K562 (cell line): ENCODE measurements around the gene ZNF24. TPM values are rescaled to one million over a fixed set of nuclear protein-coding genes. Genes with fewer than 3 reads are reported as not detected.

ENCODE experiments used
- CCNT2 ChIP-seq: IDR thresholded peaks from 2 replicates; pipeline ENCODE4 v1.6.1; 2011; ENCODE audit warnings: borderline replicate concordance, low read depth, mild to moderate bottlenecking, moderate library complexity, mixed read lengths, low read length; ENCODE audit not compliant: insufficient read length; ENCODE audit errors: extremely low read depth
- ELF4 ChIP-seq: fragments of 450-650 bp; formaldehyde crosslinking; IDR thresholded peaks from 2 replicates; pipeline ENCODE4 v1.4.0; 2022; ENCODE audit warnings: missing genetic modification characterization
- ESRRA ChIP-seq: fragments of 450-650 bp; IDR thresholded peaks from 2 replicates; pipeline ENCODE4 v1.6.1; 2014; ENCODE audit warnings: low read depth, mild to moderate bottlenecking, moderate library complexity, borderline replicate concordance
- KDM5B ChIP-seq: fragments of 200-600 bp; sonication (generic); IDR thresholded peaks from 2 replicates; pipeline ENCODE4 v1.6.1; 2012; ENCODE audit warnings: low read depth, mild to moderate bottlenecking, moderate library complexity, low read length, control low read depth, inconsistent platforms; ENCODE audit not compliant: insufficient replicate concordance
- NCOA1 ChIP-seq: fragments of 450-650 bp; IDR thresholded peaks from 2 replicates; pipeline ENCODE4 v1.6.1; 2016; ENCODE audit warnings: low read depth
- PCBP1 ChIP-seq: fragments of 200-400 bp; formaldehyde crosslinking; IDR thresholded peaks from 2 replicates; pipeline ENCODE4 v1.6.1; 2018; ENCODE audit warnings: mild to moderate bottlenecking, low read depth, low read length; ENCODE audit not compliant: poor library complexity, severe bottlenecking
- SRSF1 ChIP-seq: fragments of 200-400 bp; formaldehyde crosslinking; IDR thresholded peaks from 2 replicates; pipeline ENCODE4 v1.6.1; 2017; ENCODE audit warnings: mild to moderate bottlenecking, low read depth, low read length, moderate library complexity
- TAF1 ChIP-seq: IDR thresholded peaks from 2 replicates; pipeline ENCODE4 v1.6.1; 2011; ENCODE audit warnings: mild to moderate bottlenecking, low read length, moderate library complexity; ENCODE audit not compliant: insufficient read depth, control insufficient read depth, severe bottlenecking; ENCODE audit errors: extremely low read depth
- TCF3 ChIP-seq: sonication (generic); formaldehyde crosslinking; IDR thresholded peaks from 2 replicates; pipeline ENCODE4 v1.4.0; 2020; ENCODE audit warnings: mild to moderate bottlenecking, missing genetic modification reagents
- polyA plus RNA-seq, 8 experiments: library from polyadenylated mRNA; depleted of rRNA in 4 of 8; stranded (reverse) in 5 of 8; unstranded in 3 of 8; fragments of >200 nt; fragmentation: Nextera tagmentation in 2 of 8; fragmentation: Illumina TruSeq in 1 of 8; extraction: Ambion mirVana in 2 of 8; extraction: Trizol in 1 of 8; gene quantifications; 2 replicates each; pipeline versions ENCODE4 v1.2.1 to v1.2.3, GENCODE V29; 2011 to 2014; ENCODE audit warnings: inconsistent platforms in 1 of 8, missing spikeins in 1 of 8
- total RNA-seq, 7 experiments: library from RNA; depleted of rRNA in 6 of 7; stranded (reverse); fragments of >200 nt in 6 of 7; fragmentation: Illumina TruSeq in 2 of 7; extraction: Trizol in 2 of 7; gene quantifications; 2 replicates each; pipeline versions ENCODE4 v1.2.1 to v1.2.3, GENCODE V29; 2011 to 2021; ENCODE audit warnings: low replicate concordance in 1 of 7
- TF ChIP-seq, protein P1 (sequence below), 2 experiments: fragments of 450-650 bp; conservative IDR thresholded peaks; 2 replicates each; pipeline ENCODE4 v1.6.1; 2017; ENCODE audit warnings: mild to moderate bottlenecking in 2 of 2, moderate library complexity in 2 of 2
- TF ChIP-seq, protein P2 (sequence below): fragments of 450-650 bp; IDR thresholded peaks from 2 replicates; pipeline ENCODE4 v1.6.1; 2016; ENCODE audit warnings: borderline replicate concordance
- TF ChIP-seq, protein P3 (sequence below): IDR thresholded peaks from 2 replicates; pipeline ENCODE4 v1.6.1; 2014; ENCODE audit warnings: antibody characterized with exemption

ZNF24 gene
- total and polyA plus RNA-seq, 9 of the 15 experiments (the other 6 are each of a cell fraction or from before 2014, with no cell fraction given) = 35.7 to 72.8 (median 54.1) TPM

DNA sequence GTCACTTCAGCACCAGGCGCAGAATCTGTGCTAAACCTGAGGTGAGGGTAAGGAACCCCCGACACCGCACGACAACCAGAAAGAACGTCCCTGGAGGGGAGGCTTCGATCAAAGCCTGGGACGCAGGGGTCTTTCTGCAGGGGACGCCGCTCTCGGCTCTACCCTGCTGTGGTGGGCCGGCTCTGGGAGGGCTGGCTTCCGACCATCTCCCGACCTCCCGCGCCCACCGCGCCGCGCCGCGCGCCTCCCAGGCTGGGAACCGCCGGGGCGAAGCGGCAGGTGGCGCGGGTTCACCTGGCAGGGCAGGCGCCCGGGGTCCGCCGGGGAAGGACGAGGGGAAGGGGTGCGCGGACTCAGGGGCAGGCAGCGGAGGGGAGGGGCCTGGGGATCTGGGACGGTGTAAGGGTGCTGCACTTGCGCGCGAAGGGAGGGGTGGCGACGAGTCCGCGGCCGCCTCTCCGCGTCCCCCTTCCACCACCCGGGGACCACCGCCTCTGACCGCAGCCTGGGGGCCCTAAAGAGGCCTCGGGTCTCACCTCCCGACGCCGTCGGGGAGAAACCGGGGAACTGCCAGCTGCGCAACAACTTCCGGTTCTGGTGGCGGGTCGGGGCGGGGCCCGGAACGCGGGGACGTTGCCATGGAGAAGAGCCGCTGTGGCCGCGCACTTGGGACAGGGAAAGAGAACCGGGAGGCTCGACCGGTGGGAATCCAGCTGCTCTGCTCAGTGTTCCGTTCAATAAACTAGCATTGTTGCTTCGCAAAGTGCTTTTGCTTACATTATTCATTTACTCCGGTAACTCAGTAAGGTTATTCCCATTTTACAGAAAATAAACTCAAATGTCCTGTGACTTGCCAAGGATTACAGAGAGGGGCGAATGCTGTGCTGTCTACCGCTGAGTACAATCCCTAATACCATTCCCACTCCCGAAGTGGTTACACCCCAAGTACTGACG lies 32.8 kb upstream of the ZNF24 start, which contains the start of gene ZNF396 (continued):
- 0 out of 2 replicates have a peak, but pooled peaks have one; percentile 70 for TF ChIP-seq ELF4 (CRISPR knock-in tag)
- peak; percentile 94 for TF ChIP-seq PCBP1
- TF ChIP-seq, protein P1, sequence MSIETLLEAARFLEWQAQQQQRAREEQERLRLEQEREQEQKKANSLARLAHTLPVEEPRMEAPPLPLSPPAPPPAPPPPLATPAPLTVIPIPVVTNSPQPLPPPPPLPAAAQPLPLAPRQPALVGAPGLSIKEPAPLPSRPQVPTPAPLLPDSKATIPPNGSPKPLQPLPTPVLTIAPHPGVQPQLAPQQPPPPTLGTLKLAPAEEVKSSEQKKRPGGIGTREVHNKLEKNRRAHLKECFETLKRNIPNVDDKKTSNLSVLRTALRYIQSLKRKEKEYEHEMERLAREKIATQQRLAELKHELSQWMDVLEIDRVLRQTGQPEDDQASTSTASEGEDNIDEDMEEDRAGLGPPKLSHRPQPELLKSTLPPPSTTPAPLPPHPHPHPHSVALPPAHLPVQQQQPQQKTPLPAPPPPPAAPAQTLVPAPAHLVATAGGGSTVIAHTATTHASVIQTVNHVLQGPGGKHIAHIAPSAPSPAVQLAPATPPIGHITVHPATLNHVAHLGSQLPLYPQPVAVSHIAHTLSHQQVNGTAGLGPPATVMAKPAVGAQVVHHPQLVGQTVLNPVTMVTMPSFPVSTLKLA (conservative IDR thresholded peaks at IDR 0.05) = peak; percentile 27 to 77; a peak in 3 of 4 replicates
- TF ChIP-seq ESRRA = peak; percentile 25; the same call in 1 of the 2 replicates
- TF ChIP-seq TCF3 (CRISPR knock-in tag) = peak; percentile 5; the same call in 1 of the 2 replicates
- TF ChIP-seq CCNT2 = peak; percentile 31
- TF ChIP-seq, protein P2, sequence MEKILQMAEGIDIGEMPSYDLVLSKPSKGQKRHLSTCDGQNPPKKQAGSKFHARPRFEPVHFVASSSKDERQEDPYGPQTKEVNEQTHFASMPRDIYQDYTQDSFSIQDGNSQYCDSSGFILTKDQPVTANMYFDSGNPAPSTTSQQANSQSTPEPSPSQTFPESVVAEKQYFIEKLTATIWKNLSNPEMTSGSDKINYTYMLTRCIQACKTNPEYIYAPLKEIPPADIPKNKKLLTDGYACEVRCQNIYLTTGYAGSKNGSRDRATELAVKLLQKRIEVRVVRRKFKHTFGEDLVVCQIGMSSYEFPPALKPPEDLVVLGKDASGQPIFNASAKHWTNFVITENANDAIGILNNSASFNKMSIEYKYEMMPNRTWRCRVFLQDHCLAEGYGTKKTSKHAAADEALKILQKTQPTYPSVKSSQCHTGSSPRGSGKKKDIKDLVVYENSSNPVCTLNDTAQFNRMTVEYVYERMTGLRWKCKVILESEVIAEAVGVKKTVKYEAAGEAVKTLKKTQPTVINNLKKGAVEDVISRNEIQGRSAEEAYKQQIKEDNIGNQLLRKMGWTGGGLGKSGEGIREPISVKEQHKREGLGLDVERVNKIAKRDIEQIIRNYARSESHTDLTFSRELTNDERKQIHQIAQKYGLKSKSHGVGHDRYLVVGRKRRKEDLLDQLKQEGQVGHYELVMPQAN = peak; percentile 85
- TF ChIP-seq KDM5B = peak; percentile 17
- peak; percentile 75 for TF ChIP-seq NCOA1
- TF ChIP-seq, protein P3, sequence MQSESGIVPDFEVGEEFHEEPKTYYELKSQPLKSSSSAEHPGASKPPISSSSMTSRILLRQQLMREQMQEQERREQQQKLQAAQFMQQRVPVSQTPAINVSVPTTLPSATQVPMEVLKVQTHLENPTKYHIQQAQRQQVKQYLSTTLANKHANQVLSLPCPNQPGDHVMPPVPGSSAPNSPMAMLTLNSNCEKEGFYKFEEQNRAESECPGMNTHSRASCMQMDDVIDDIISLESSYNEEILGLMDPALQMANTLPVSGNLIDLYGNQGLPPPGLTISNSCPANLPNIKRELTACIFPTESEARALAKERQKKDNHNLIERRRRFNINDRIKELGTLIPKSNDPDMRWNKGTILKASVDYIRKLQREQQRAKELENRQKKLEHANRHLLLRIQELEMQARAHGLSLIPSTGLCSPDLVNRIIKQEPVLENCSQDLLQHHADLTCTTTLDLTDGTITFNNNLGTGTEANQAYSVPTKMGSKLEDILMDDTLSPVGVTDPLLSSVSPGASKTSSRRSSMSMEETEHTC = no peak
- TF ChIP-seq TAF1 = peak; percentile 38
- no peak for TF ChIP-seq SRSF1
